ENCODE measurements around the gene GLYATL1B. TPM values are rescaled to one million over a fixed set of nuclear protein-coding genes. Genes with fewer than 3 reads are reported as not detected.
"Not testable (repeated sequence)": the region's sequence is repeated elsewhere in the genome, so short reads cannot be mapped to it uniquely, and the experiment has no call there.

The GLYATL1B gene
- total RNA-seq (2021; ENCODE audit: unreplicated experiment): not detected
- not detected in 2 replicates for polyA plus RNA-seq (2012)
- not detected for Bru-seq, nascent RNA
- not detected for BruChase-seq, experiment 1, labeled RNA remaining after a 6-hour chase
- BruChase-seq, experiment 2, labeled RNA remaining after a 2-hour chase: not detected
- long read RNA-seq: 0 reads

- POLR2A ChIA-PET; H3K4me1 ChIP-seq (ENCODE audit: control insufficient read depth in 1 of 2, insufficient read depth in 2 of 2, low read length in 2 of 2); H3K27ac ChIP-seq (ENCODE audit: low read depth, low read length); RAD21 ChIA-PET (ENCODE audit: low non-redundant PET in 1 of 2, low total read pairs in 2 of 2, uncharacterized antibody in 2 of 2, unreplicated experiment in 2 of 2); H2AFZ ChIP-seq (ENCODE audit: low read depth, low read length, poor library complexity, severe bottlenecking); H3K9me2 ChIP-seq (ENCODE audit: insufficient read depth); H3K9me3 ChIP-seq (ENCODE audit: control insufficient read depth in 1 of 2, insufficient read depth in 1 of 2, low read depth in 1 of 2, low read length in 2 of 2); DNase-seq (ENCODE audit: low read depth, low spot score); CTCF ChIA-PET; BruUV-seq (replicated peaks); H3K79me2 ChIP-seq (ENCODE audit: insufficient read depth, low read length); intact Hi-C loops (cut with micrococcal nuclease); H3K4me2 ChIP-seq (ENCODE audit: low read length); ATAC-seq; H3K4me3 ChIP-seq (replicated peaks in 1 of 2; ENCODE audit: low read depth in 1 of 2, low read length in 2 of 2); H3K9ac ChIP-seq (ENCODE audit: low read length); H4K20me1 ChIP-seq (ENCODE audit: insufficient read depth); H3K36me3 ChIP-seq (ENCODE audit: control insufficient read depth in 1 of 2, insufficient read depth in 2 of 2, low read length in 2 of 2): not testable (repeated sequence)
- peaks cover 34% of the 10 kb centered on the region for H3K27me3 ChIP-seq (ENCODE audit: insufficient read depth, low read length)
These were observed at the start of gene GLYATL1B for GRCh38 chr11:59086007-59086406. TSS of gene GLYATL1B (plus strand) at chr11:59086307. CDS start at chr11:59086307, 0 bp downstream.

- POLR2A ChIA-PET; H3K4me3 ChIP-seq (replicated peaks in 1 of 2; ENCODE audit: low read depth in 1 of 2, low read length in 2 of 2); ATAC-seq; RAD21 ChIA-PET (ENCODE audit: low non-redundant PET in 1 of 2, low total read pairs in 2 of 2, uncharacterized antibody in 2 of 2, unreplicated experiment in 2 of 2); DNase-seq (ENCODE audit: low read depth, low spot score); H3K9ac ChIP-seq (ENCODE audit: low read length); intact Hi-C loops (cut with micrococcal nuclease); H3K9me3 ChIP-seq (ENCODE audit: control insufficient read depth in 1 of 2, insufficient read depth in 1 of 2, low read depth in 1 of 2, low read length in 2 of 2); BruUV-seq (replicated peaks); H3K4me1 ChIP-seq (ENCODE audit: control insufficient read depth in 1 of 2, insufficient read depth in 2 of 2, low read length in 2 of 2); H3K9me2 ChIP-seq (ENCODE audit: insufficient read depth); H3K4me2 ChIP-seq (ENCODE audit: low read length); H3K27ac ChIP-seq (ENCODE audit: low read depth, low read length); H3K79me2 ChIP-seq (ENCODE audit: insufficient read depth, low read length); H2AFZ ChIP-seq (ENCODE audit: low read depth, low read length, poor library complexity, severe bottlenecking); CTCF ChIA-PET; H4K20me1 ChIP-seq (ENCODE audit: insufficient read depth); H3K27me3 ChIP-seq (ENCODE audit: insufficient read depth, low read length); H3K36me3 ChIP-seq (ENCODE audit: control insufficient read depth in 1 of 2, insufficient read depth in 2 of 2, low read length in 2 of 2): not testable (repeated sequence)
These were observed 49.6 kb upstream of the GLYATL1B start for GRCh38 chr11:59036542-59036941.

- CTCF ChIA-PET; H3K9me2 ChIP-seq (ENCODE audit: insufficient read depth); BruUV-seq (replicated peaks); ATAC-seq; H3K4me3 ChIP-seq (replicated peaks in 1 of 2; ENCODE audit: low read depth in 1 of 2, low read length in 2 of 2); RAD21 ChIA-PET (ENCODE audit: low non-redundant PET in 1 of 2, low total read pairs in 2 of 2, uncharacterized antibody in 2 of 2, unreplicated experiment in 2 of 2); H3K36me3 ChIP-seq (ENCODE audit: control insufficient read depth in 1 of 2, insufficient read depth in 2 of 2, low read length in 2 of 2); H3K4me2 ChIP-seq (ENCODE audit: low read length); H3K4me1 ChIP-seq (ENCODE audit: control insufficient read depth in 1 of 2, insufficient read depth in 2 of 2, low read length in 2 of 2); H4K20me1 ChIP-seq (ENCODE audit: insufficient read depth); H3K27ac ChIP-seq (ENCODE audit: low read depth, low read length); H3K79me2 ChIP-seq (ENCODE audit: insufficient read depth, low read length); POLR2A ChIA-PET; H2AFZ ChIP-seq (ENCODE audit: low read depth, low read length, poor library complexity, severe bottlenecking); H3K9ac ChIP-seq (ENCODE audit: low read length); intact Hi-C loops (cut with micrococcal nuclease); H3K9me3 ChIP-seq (ENCODE audit: control insufficient read depth in 1 of 2, insufficient read depth in 1 of 2, low read depth in 1 of 2, low read length in 2 of 2); DNase-seq (ENCODE audit: low read depth, low spot score); H3K27me3 ChIP-seq (ENCODE audit: insufficient read depth, low read length): not testable (repeated sequence)
These were observed 48.7 kb upstream of the GLYATL1B start for GRCh38 chr11:59037434-59037833.
